Umbilical cord (tissue), 2 donors: ENCODE data around the gene DENND1A. TPM values are rescaled to one million over a fixed set of nuclear protein-coding genes. Genes with fewer than 3 reads are reported as not detected.

Experiments
- DNase-seq: peaks from one replicate; pipeline ENCODE4 v3.0.0-alpha.2; 2015; ENCODE audit warnings: low spot score
- total RNA-seq: library from RNA; depleted of rRNA; stranded (reverse); fragments of >200 nt; gene quantifications from one replicate; pipeline ENCODE4 v1.2.3, GENCODE V29; 2014; ENCODE audit warnings: low replicate concordance; ENCODE audit not compliant: insufficient read depth

Gene DENND1A
- total RNA-seq, 1 donor from 2014 or later, result 35.4 TPM

DNA sequence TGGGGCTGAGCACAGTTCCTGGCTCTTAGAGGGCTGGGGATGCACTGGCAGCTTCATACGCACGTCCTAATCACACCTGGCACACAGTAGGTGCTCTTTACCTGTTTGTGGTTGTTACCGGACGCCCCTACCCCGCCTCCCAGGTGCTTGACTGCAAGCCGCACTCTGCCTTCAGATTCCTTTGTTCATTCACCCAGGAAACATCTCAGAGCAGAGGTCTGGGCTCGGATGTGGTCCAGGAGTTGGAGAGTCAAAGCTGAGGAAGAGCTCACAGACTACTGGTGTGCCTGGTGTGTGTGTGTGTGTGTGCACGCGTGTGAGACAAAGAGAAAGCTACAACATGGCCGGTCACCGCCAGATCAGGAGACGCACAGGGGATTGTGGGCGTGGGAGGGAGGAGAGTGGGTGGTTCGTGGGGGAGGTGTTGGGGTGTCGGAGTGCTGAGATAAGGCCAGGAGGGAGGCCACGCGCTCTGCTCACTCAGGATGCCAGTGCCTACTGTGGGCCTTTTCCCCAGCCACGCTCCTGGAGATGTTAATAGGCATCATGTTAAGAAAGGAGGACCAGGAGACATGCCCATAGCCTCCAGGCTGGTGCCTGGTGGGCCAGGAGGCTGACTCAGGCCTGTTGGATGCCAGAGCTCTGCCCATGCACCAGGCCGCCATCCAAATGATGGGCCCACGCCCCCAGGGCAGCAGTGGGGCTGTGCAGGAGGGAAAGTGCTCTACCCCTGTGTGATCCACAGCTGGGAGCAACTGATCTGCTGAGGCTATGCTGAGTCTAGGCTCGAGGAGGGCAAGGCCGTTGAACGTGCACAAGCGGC is 534.0 kb downstream of the DENND1A start:
- DNase-seq, result no peak

DNA sequence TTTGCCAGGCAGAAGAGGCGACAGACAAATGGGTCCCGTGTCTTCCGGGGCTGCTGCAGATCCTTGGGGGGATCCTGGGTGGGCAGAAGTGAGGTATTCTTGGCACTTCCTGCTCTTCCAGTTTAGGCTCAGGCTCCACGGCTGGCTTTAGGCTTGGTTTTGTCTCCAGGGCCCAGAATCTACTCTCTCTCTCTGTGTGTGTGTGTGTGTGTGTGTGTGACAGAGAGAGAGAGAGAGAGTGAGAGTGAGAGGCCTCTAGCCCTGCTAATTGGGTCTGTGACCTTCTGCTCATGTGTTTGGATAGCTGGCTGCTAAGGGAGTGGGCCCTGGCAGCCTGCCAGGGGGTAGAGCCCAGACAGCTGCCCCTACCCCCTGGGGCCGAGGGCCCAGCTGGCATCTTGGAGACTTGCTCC is 534.6 kb downstream of the DENND1A start:
- DNase-seq, result no peak

DNA sequence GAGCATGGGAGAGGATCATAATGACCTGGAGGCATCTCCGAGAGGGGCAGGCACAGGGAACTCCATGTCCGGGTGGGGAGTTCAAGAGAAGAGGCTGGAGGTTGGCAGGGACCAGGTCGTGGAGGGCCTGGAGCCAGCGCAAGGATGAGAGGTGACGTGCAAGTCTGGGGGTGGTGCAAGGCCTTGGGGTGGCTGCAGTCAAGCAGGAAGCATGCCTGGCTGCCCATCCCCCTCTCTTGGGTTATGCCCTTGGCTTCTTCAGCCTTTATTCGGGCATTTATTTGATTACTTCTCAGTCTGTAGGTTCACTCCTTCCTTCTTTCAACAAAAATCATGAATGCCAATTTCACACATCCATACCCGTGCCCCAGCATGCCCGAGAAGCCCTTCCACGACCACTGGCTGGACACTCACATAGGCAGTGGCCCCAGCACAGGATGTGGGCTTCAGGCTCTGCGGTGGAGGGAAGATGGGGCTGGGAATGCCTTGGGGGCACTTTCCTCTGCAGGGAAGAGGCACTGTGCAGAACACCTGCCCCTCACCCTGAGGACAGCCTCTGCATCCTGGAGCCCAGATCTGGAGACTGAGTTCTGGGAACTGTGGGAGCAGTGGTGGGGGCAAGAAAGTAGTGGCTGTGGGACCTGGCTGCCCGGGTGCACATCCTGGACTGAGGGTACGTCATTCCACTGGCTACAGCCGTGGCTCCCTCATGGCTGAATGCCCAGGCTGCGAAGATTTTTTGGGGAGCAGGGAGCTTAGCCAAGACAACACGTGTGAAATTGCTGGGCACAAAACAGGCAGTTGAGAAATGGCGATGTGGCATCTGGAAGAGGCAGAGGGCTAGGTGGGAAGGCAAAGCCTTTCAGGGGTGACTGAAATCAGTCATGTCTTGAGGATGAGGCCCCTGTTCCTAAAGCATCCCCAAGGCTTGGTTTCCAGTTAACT is 535.4 kb downstream of the DENND1A start:
- no peak for DNase-seq

DNA sequence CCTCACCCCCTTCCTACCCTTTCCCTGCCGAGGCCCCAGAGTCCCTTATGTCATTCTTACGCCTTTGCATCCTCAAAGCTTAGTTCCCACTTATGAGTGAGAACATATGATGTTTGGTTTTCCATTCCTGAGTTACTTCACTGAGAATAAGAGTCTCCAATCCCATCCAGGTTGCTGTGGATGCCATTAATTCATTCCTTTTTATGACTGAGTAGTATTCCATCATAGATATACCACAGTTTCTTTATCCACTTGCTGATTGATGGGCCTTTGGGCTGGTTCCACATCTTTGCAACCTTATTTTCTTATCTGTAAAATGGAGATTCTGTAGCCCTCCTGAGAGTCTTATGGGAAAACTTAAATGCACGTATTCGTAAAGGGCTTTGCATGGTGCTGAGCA is 537.1 kb downstream of the DENND1A start:
- DNase-seq, result no peak

DNA sequence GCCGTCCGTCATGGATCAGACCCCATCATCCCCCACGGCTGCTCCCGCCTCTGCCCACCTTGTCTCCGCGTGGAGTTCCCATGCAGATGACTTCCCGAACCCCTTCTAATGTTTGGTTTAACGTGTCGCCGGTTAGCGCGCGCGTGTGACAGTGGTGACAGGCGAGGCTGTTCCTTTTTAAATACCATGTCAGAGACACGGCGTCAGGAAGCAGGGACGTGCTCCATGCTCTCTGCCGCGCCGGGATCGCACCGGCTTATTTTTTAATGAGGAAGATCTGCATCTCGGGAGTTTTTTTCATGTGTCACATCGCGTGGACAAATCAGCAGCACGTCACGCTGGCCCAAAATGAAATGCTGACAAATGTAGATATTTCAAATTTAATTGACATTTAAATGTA is 538.0 kb downstream of the DENND1A start:
- DNase-seq, result no peak

DNA sequence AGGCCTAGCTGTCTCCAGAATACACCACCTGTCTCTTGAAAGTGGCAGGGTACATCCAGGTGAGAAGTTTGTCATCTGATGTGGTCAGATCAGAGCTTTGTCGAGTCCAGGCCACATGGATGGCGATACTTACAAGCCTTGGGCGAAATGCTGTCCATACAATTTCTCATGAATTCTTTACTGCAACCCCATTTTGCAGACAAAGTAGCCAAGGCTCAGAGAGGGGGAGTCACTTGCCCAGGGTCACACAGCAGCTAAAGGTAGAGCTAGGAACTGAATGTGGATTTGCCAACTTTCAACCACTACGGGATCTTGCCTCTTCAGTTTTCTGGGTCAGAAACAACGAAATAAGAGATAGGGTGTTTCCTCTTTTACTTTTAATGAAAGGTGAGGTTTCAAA is 538.7 kb downstream of the DENND1A start:
- no peak for DNase-seq

DNA sequence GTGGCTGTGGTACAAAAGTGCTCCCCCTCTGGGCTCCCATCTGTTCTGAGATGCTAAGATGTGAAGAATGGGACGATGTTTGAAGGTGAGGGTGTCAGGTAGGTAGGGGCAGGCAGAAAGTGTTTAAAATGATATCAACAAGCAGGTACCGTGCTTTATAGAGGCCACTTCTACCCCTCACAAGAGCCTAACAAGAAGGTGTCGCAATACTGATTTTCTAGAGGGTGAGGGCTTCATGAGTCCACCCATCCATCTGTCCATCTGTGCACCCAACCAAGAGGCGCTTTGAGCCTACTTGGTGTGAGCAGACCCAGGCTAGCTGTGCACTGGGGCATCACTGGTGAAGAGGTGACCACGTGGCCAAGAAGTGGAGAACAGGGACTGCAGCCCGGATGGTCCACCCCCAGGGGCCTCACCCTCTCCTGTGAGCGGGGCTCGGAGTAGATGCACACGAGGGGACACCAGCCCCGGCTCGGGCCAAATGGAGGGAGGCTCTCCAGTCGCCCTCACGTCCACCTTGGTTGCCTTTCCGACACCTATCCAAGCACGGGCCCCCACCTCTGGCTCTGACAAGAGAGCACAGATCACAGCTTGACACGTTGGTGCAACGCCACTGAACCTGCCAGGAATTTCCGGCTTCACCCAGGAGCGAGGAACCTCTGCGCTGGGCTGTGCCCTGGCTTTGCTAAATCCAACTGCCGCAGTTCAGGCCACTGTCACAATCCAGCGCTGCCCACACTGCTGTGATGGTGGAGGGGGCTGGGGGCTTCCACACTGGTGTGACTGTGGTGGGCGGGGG is 539.4 kb downstream of the DENND1A start:
- no peak for DNase-seq

DNA sequence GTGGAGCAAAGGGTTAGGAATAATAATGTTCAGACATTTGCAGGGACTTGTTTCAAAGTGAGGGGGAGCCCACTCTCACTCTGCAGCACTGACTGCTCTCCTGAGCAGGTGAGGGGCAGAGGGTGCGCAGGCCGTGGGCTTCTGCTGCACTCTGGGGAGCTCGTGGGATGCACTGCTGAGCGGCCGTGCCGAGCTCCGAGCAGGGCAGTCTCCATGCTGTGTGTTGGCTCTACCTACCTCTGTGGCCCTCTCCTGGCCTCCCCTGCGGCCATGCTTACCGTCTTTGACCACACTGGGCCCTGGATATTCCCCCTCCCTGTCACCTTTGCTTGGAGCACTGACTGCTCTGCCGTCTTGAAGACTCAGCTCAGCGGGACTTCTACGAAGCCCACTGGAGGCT is 540.2 kb downstream of the DENND1A start:
- DNase-seq, result no peak

DNA sequence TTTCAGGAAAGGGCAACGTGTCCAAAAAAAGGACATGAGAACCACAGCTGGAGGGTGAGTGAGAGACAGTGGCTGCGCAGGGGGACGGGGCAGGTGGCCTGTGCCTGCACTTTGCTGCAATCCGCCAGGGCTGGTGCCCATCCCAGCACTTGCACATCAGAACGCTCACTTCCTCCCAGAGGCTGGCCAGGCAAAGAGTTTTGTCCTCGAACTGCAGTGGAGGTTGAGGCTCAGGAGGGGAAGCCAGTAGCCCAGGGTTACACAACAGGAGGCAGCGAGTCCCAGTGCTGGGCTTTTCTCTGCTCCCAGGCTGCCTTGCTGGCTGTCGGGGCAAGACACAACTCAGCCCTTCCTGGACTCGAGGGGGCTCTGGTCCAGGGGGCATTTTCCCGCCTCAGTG is 540.9 kb downstream of the DENND1A start:
- no peak for DNase-seq

DNA sequence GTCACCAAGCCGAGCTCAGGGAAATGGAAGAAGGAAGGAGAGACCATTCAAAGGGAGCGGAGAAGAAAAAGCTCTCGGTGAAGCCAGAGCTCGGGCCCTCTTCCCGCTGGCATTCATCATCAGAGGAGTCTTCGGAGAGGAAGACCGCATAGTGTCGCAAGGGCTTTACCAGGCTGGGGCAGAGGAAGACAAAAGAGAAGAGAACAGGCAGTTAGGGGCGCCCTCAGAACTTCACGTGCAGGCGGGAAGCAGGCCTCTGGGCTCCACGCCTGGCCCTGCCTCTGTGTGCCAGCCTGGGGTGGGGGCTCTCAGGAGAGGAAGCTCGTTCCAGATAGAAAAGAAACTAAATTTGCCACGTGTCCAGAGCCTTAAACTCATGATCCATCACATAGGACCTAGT is 542.2 kb downstream of the DENND1A start:
- no peak for DNase-seq

DNA sequence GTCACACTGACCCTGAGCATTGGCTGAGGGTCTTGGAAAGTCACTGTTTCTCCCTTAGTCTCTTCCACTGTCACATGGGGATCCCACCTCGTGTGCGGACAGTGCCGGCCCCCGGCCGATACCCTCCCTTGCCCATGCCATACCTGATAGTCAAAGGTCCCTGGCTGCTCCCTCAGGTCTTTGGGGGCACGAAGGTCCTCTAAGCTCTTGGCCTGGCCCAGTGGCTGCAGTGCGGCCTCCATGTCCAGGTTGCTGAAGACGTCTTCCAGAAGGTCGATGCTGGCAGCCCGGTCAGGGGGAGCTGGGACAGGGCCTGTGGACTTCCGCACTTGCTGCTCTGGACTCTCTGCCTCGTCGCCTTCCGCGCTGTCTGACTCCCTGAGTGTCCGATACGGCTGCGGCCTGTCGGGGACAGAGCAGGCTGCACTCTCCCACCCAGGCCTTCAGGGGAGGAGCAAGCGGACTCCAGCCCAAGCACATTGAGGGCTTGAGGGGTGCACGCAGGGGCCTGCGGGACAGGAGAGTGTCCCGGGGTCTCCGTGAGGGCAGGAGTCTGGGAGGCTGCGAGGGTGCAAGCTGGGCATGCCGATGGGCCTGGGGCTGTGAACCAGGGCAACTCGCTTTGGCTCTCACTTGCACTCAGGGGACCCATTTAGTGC is 546.3 kb downstream of the DENND1A start:
- DNase-seq, result no peak

DNA sequence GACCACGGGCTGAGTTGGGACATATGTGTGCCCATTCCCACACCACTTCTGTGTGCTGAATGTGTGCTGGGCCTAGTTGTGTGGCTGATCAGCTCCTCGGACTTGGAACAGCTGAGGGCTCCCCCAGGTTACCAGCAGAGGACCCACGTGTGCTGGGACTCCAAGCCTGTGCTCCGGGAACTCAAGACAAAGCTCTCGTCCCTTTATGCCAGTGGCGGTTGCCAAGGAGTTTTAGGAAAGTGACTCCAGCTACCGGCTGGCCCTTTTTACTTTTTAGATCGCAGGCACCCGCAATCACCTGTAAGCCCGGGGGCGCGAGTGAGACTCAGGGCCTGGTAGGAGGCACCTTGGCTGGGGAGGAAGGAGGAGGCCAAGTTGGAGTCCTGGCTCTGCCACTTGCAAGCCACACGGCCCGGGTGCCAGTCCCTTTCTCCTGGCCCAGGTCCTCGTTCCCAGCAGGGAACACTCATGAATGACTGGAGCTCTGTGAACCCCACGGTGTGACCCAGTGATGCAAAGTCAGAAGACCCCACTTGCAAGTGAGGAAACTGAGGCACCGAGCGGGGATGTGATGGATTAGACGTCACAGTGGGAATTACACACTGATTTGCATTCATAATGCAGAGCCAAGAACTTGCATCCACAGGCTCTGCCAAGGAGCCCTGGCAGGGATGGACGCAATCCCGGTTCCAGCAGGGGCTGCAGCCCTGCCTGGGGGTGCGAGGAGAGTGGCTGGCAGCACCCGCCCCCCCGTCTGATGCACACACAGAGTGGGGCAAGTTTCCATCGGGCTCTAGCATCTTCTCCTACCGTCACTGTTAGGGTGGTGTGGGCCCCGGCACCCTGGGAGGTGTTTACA is 547.0 kb downstream of the DENND1A start:
- no peak for DNase-seq

DNA sequence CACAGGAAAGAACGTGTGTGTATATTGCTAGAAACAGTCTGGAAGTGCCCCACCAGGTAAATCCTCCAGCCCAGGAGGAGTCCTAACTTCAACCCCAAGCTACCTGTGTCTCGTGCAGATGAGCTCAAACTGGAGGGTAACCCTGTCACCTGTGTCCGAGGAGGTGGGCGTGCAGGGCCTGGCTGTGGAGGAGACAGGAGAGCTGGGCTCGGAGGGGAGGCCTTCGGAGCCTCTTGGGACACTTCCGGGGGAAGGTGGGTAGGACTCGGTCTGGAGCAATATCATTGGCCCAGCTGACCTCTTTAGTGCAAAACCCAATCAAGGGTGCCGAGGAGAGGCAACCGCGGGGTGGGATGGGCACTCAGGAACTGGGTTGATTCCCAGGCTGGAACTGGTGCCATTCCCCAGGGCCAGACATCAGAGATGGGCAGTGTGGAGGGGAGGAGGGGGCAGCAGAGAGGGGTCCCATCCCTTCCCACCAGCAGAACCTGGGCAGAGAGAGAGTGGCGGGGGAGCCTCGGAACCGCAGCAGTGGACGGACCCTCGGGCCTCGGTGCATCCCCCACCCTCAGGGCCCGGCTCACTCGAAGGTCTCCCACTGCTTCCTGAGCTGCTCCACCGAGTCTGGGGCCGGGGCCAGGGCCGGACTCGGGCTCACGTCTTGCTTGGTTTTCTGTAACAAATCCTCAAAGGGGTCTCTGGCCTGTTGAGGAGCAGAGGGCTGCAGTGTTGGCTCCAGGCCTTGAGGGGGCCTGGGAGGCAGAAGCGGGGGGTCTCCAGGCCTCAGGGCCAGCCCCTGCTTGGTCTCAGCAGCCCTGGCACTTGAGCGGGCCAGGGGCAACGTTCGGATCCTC is 548.8 kb downstream of the DENND1A start:
- DNase-seq, result no peak

DNA sequence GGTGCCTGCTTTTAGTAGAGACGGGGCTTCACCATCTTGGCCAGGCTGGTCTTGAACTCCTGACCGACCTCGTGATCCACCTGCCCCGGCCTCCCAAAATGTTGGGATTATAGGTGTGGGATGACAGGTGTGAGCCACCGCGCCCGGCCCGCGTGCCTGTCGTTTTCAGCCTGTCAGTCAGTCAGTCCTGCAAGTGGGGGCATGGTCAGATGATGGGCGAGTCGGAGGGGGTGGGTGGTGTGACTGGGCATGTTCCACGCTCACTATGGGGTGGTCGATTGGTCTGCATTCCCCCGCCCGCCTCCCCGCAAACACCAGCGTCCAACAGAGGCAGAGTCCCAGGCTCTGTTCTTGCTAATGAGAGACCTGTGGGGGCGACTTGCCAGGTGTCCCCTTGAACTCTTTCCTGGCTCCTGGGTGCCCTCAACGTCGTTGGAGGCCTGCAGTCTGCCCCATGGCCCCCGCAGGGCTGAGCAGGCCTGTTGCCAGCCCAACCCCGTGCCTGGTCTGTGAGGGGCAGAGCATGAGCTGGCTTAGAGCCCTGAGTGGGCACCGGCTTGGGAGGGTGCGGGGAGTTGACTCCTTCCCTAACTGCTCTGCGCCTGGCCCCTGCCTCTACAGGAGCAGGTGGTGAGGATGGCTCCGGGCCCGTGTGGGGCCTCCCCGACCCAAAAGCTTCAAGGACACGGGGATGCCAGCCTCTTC is 550.8 kb downstream of the DENND1A start:
- DNase-seq, result no peak

DNA sequence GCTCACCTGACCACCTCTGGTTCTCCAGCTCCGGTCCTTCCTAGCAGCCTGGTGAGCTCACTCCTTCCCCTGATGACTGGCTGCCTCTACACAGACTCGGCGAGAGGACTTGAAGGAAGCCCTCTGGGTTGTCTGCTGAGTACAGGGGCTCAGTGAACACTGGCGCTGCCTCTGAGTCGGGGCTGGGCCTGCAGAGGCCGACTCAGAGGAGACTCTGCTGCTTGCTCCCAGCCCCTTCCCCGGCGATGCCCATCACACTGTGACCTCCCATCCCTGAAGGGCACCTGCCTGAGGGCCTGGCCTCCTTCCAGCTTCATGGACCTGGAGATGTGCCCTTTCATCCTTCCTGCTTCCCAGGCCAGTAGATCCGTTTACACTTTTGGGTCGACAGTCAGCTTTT is 551.9 kb downstream of the DENND1A start:
- no peak for DNase-seq

DNA sequence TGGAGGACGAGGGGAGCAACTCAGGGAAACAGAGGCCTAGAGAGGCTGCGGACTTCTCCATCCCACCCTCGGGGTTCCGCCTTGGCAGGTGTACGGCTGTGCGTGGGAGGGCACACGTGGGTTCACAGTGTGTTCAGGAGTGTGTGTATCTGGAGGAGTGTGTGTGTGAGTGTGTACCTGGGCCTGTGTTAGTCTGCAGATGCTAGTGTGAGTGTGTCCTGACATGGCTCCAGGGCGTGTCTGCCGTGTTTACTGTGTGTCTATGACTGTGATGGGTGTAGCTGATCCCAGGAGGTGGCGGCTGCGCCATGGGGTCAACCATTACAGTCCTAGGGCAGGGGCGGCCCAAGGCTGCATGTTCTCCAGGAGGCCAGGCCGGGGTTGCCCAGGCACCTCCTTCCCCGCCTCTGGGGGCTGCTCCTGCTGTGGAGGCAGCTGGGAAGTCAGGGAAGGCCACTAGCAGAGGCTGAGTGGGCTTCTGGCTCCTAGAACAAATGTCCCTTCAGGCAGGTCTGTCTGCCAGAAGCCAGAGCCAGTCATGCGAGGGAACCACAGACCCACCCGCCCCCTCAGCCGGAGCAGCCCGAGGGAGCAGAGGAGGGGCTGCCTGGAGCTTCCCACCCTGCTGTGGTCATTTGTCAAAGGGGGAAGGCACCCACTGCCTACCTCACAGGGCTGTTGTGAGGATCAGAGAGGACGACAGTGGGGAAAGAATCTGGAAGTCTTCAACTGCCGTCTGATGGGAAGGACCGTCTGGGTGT is 552.5 kb downstream of the DENND1A start:
- no peak for DNase-seq

DNA sequence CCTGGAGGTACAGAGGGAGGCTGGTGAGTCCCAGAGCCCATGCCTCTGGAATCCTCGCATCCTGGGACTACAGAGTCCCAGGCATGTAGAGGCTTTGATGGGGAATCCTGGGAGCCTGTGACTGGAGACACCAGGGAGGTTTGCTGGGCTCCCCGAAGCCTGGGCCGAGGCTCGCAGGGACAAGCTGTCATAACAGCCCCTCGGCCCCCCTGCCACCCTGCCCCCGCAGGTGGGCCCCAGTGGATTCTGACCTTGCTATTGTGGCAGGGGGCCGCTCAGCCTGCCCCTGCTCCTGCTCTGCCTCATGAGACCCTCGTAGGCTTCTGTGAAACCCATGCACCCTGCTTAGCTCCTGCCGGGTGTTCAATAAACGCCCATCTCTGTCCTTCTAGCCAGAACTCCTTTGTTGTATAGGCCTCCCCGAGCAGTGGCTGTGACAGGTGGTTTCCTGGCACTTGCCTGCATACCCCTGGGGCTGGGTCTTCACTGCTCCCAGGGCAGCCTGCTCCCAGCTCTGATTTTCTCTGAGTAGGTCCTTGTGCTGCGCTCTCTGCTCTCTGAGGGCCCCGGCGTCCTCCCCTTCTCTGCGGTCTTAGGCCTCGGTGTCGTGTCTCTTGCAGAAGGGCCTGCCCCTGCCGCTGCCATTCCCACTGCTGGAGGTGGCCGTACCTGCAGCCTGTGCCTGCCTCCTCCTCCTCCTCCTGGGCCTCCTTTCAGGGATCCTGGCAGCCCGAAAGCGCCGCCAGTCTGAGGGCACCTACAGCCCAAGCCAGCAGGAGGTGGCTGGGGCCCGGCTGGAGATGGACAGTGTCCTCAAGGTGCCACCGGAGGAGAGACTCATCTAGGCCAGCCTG is 553.5 kb downstream of the DENND1A start:
- DNase-seq, result no peak
